ENCODE results near the gene GRK4.
"Not testable (repeated sequence)": the region's sequence is repeated elsewhere in the genome, so short reads cannot be mapped to it uniquely, and the experiment has no call there.

The GRK4 gene

GRCh38 chr4:3044870-3045819 lies 81.8 kb downstream of the GRK4 start:
- no peak for DNase-seq
- in situ Hi-C loops (cut with HindIII; ENCODE audit: low pct_ligation_motif_present, low pct_unique_long_range_greater_than_20kb, low sequenced_read_pairs): no loop called here

- in situ Hi-C loops (cut with HindIII; ENCODE audit: low pct_ligation_motif_present, low pct_unique_long_range_greater_than_20kb, low sequenced_read_pairs): no loop called here
- DNase-seq: no peak
Measured at GRCh38 chr4:3046162-3046561, 82.8 kb downstream of the GRK4 start.

- DNase-seq: no peak
- in situ Hi-C loops (cut with HindIII; ENCODE audit: low pct_ligation_motif_present, low pct_unique_long_range_greater_than_20kb, low sequenced_read_pairs): no loop called here
Measured at GRCh38 chr4:3046623-3047022, 83.3 kb downstream of the GRK4 start.

GRCh38 chr4:3047464-3048286 lies 84.3 kb downstream of the GRK4 start:
- peak; percentile 65 for DNase-seq
- in situ Hi-C loops (cut with HindIII; ENCODE audit: low pct_ligation_motif_present, low pct_unique_long_range_greater_than_20kb, low sequenced_read_pairs): no loop called here

DNA sequence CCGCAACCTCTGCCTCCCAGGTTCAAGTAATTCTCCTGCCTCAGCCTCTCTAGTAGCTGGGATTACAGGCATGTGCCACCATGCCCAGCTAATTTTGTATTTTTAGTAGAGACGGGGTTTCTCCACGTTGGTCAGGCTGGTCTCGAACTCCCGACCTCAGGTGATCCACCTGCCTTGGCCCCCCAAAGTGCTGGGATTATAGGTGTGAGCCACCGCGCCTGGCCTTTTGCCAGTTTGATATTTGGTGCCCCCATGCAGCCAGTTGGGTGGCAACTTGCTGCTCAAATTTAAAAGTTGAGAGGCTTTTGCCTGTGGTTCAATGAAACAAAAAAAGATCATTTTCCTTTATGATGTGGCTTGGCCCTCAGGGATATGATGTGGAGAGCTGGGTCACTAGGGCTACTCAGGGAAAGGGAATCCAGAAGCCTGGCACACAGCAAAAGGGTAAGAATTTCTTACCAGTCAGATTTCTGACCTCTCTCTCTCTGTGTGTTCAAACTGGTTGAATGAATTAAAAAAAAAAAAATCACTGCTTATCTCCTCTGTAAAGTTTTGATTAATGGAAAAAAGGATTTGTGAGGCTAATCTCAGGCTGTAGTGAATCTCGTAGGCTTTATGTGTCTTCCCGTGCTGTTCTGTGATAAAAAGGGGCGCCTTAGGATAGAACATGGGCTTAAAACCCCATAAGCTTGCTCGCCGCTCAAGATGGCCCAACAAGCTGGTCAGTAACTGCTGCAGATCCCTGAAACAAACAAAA lies 87.9 kb downstream of the GRK4 start:
- in situ Hi-C loops (cut with HindIII; ENCODE audit: low pct_ligation_motif_present, low pct_unique_long_range_greater_than_20kb, low sequenced_read_pairs); DNase-seq: not testable (repeated sequence)

GRCh38 chr4:3054169-3054759 lies 90.9 kb downstream of the GRK4 start:
- in situ Hi-C loops (cut with HindIII; ENCODE audit: low pct_ligation_motif_present, low pct_unique_long_range_greater_than_20kb, low sequenced_read_pairs): no loop called here

GRCh38 chr4:3059943-3060342 lies 96.6 kb downstream of the GRK4 start:
- in situ Hi-C loops (cut with HindIII; ENCODE audit: low pct_ligation_motif_present, low pct_unique_long_range_greater_than_20kb, low sequenced_read_pairs): no loop called here
- DNase-seq: no peak

More at GRCh38 chr4:3054169-3054759, 90.9 kb downstream of the GRK4 start:
- DNase-seq: no peak

- in situ Hi-C loops (cut with HindIII; ENCODE audit: low pct_ligation_motif_present, low pct_unique_long_range_greater_than_20kb, low sequenced_read_pairs): no loop called here
Measured at GRCh38 chr4:3060946-3061345, 97.6 kb downstream of the GRK4 start.

DNA sequence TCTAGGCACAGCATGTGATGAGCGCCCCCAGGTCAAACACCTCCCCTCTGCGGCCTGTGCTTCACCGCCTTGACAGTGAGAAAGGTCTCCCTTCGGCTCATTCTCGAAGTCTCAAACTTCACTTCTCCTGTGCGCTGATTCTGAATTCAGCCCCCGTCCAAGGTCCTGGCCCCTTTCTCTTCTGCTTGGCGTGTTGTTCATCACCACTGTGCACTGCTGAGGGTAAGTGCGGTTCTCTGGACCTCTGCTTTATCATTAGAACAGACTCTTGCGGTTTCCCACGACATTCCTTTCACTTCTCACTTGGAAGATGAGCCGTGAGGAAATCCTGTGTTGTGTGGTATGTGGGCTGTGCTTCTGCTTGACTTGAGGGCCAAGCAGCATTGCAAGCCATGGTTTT lies 99.1 kb downstream of the GRK4 start:
- DNase-seq: no peak
- in situ Hi-C loops (cut with HindIII; ENCODE audit: low pct_ligation_motif_present, low pct_unique_long_range_greater_than_20kb, low sequenced_read_pairs): no loop called here

More at GRCh38 chr4:3060946-3061345, 97.6 kb downstream of the GRK4 start:
- DNase-seq: no peak

- in situ Hi-C loops (cut with HindIII; ENCODE audit: low pct_ligation_motif_present, low pct_unique_long_range_greater_than_20kb, low sequenced_read_pairs): no loop called here
- DNase-seq: no peak
Measured at GRCh38 chr4:3065551-3065950, 102.2 kb downstream of the GRK4 start.

DNA sequence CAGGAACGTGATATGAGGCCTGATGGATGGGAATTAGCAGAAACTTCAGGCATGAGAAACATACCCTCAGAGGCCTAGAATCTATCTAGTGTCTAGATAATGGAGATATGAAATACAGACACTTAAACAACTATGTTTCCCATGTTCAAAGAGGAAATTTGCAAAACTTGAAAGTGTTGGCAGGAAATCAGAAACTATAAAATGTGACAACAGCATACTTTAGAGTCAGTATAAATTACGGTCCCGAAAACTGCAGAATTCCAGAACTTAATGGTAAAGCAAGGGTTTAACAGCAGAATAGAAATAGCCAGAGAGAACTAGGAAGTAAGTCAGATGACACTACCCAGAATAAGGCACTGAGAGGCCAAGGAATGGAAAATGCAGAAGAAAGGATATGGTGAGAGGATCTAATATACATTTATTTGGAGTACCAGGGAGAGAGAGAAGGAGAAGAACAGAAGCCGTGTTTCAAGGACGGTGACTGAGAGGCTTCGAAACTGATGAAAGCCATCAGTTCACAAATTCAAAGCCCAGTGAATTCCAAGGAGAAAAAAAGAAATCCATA lies 103.5 kb downstream of the GRK4 start:
- no peak for DNase-seq
- in situ Hi-C loops (cut with HindIII; ENCODE audit: low pct_ligation_motif_present, low pct_unique_long_range_greater_than_20kb, low sequenced_read_pairs): no loop called here

DNA sequence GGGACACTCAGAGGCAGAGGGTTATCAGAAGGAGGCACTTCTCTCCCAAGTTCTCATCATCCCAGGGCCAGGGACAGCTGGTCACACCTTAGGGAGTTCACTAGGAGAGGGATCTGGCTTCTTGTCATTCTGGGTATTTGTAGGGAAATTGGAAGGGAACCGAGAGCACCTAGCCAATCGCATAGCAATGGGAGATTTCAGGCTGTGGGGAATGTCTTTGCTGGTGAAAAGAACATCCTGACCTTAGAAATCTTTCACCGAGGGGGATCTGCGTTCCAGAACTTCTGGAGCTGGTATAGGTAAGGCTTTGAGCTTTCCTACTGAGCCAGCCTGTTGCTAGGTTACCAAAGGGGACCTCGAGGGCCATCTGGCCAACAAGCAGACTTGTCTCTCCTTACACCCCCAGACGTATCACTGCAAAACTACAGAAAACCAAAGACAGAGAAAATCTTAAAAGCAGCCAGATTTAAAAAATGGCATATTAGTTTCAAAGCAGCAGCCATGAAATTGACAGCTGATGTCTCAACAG lies 104.2 kb downstream of the GRK4 start:
- DNase-seq: no peak
- in situ Hi-C loops (cut with HindIII; ENCODE audit: low pct_ligation_motif_present, low pct_unique_long_range_greater_than_20kb, low sequenced_read_pairs): no loop called here

DNA sequence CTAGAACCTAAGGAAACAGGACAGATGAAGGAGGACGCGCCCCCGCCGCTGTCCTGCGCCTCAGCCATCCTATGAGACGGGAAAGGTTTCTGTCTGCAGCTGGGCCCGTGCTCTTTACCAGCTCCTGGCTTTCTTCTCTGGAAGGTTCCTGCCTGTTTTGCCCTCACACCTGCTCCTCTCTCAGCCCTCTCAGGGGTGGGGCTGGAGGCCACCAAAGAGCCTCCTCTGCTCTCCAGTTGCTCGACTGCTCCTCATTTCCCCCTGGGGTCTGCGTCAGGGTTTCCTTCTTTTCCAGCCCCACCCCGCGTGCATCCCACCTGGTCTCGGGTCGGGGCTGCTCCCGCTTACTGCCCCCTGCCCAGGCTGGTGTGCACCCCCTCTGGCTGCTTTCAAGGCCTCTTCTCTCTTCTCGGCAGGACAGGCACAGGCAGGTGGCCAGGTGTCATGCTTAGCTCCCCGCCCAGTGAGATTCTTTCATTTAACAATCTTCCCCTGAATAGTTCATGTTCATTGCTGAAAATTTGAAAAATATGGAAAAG lies 106.4 kb downstream of the GRK4 start:
- no peak for DNase-seq
- in situ Hi-C loops (cut with HindIII; ENCODE audit: low pct_ligation_motif_present, low pct_unique_long_range_greater_than_20kb, low sequenced_read_pairs): no loop called here

- no peak for DNase-seq
- in situ Hi-C loops (cut with HindIII; ENCODE audit: low pct_ligation_motif_present, low pct_unique_long_range_greater_than_20kb, low sequenced_read_pairs): no loop called here
Measured at GRCh38 chr4:3070709-3071500, 107.5 kb downstream of the GRK4 start.

DNA sequence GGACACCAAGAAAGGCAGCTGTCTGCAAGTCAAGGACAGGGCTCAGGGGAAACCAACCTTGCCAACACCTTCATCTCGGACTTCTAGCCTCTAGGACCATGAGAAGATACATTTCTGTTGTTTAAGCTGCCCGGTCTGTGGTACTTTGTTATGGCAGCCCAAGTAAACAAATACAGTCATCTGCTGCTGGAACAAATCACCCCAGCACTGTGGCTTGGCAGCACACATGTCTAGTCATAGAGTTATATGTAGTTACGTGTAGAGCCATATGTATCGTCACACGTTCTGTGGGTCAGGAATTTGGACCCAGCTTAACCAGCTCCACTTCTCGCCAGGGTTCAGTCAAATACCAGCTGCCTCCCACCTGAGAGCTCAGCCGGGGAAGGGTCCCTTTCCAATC lies 108.4 kb downstream of the GRK4 start:
- in situ Hi-C loops (cut with HindIII; ENCODE audit: low pct_ligation_motif_present, low pct_unique_long_range_greater_than_20kb, low sequenced_read_pairs): no loop called here
- DNase-seq: no peak

GRCh38 chr4:3073158-3074077 lies 110.0 kb downstream of the GRK4 start:
- in situ Hi-C loops (cut with HindIII; ENCODE audit: low pct_ligation_motif_present, low pct_unique_long_range_greater_than_20kb, low sequenced_read_pairs): no loop called here
- DNase-seq: no peak
